GM12878 (cell line): Measurements from ENCODE around the gene MEIKIN.

Experiments
- POLR2A ChIP-seq: IDR thresholded peaks from 2 replicates; pipeline ENCODE4 v1.6.1; 2011; ENCODE audit warnings: low read depth, mild to moderate bottlenecking, low read length
- SRF ChIP-seq, 2 experiments: IDR thresholded peaks; 2 replicates each; pipeline ENCODE4 v1.6.1; 2011; ENCODE audit warnings: low read depth in 2 of 2, low read length in 2 of 2, mild to moderate bottlenecking in 1 of 2, moderate library complexity in 1 of 2
- ZZZ3 ChIP-seq: IDR thresholded peaks from 2 replicates; pipeline ENCODE4 v1.6.1; 2011; ENCODE audit warnings: low read depth; ENCODE audit not compliant: control insufficient read depth, insufficient read length

DNA sequence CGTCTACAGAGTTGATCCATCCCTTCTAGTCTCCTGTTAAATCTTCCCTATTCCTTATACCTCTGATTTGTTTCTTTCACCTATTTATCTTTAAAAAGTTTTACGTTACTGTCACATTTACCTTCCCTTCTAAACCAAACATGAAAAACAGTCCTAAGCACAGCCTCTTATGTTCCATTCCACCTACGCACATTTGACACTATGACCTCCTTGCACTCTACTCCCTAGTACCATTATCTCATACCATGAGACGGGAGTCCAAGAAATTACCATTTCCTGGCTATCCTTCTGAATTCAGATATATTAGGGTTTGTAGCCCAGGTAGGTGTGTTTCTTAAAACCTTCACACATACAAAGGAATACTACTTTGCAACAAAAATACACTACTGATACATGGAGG, 173.8 kb downstream of the MEIKIN start:
- TF ChIP-seq ZZZ3, result no peak
- TF ChIP-seq POLR2A, result no peak
- TF ChIP-seq SRF (IDR thresholded peaks at IDR 0.05; ENCODE audit: low read depth in 2 of 2, low read length in 2 of 2), result no peak
